Ecto neural progenitor cell (in vitro differentiated cells): ENCODE measurements around the gene ARG1.
"Not testable (repeated sequence)": the region's sequence is repeated elsewhere in the genome, so short reads cannot be mapped to it uniquely, and the experiment has no call there.

Experiments used
- DNase-seq: peaks from one replicate; pipeline ENCODE4 v3.0.0-alpha.2; 2018; ENCODE audit warnings: low spot score

Gene ARG1

GRCh38 chr6:131572686-131573415, at the start of gene ARG1:
TSS of gene ARG1 (plus strand) at chr6:131573226. CDS start at chr6:131573283, 57 bp downstream.
- DNase-seq = no peak

DNA sequence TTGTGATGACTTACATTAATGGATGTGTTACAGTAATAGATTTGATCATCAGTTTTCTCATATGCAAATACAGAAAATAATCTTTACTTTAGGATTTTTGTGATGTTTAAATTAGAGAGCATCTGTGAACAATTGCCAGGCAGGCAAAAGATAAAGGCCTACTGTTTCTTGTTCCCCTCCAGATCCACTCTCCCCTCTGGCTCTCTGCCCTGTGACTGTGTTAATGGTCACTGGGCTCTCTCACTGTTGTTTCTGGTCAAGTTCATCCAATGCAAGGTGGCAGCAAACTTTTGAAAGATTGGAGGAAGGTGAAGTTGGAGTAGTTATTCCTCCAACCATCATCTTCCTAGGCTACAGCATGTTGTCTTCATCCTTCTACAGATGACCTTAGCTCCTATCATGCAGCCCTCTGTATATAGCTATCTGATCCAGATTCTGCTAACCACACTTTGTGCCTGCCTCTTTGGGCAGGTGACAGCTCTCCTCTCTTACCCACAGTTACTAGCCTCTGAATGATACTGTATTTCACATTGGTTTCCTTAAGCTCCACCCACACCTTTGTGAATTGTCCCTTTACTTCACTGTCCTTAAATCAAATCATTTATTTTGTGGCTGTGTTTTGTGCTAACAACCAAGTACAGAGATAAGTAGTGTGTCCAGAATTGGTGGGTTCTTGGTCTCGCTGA, 48.9 kb upstream of the ARG1 start:
- DNase-seq = no peak

DNA sequence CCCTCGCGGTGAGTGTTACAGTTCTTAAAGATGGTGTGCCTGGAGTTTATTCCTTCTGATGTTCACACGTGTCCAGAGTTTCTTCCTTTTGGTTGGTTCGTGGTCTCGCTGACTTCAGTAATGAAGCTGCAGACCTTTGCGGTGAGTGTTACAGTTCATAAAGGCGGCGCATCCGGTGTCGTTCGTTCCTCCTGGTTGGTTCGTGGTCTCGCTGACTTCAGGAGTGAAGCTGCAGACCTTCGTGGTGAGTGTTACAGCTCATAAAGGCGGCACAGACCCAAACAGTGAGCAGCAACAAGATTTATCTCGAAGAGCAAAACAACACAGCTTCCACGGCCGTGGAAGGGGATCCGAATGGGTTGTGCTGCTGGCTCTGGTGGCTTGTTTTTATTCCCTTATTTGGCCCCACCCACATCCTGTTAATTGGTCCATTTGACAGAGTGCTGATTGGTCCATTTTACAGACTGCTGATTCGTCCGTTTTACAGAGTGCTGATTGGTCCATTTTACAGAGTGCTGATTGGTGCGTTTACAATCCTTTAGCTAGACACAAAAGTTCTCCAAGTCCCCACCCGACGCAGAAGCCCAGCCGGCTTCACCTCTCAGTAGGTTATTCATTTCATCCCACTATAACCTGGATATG, 48.2 kb upstream of the ARG1 start:
- no peak for DNase-seq

DNA sequence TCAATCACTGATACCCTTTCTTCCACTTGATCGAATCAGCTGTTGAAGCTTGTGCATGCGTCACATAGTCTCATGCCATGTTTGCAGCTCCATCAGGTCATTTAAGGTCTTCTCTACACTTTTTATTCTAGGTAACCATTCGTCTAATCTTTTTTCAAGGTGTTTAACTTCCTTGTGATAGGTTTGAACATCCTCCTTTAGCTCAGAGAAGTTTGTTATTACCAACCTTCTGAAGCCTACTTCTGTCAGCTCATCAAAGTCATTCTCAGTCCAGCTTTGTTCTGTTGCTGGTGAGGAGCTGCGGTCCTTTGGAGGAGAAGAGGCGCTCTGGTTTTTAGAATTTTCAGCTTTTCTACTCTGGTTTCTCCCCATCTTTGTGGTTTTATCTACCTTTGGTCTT, 42.1 kb upstream of the ARG1 start:
- not testable (repeated sequence) for DNase-seq

GRCh38 chr6:131531681-131532080, 41.3 kb upstream of the ARG1 start:
- DNase-seq = not testable (repeated sequence)

DNA sequence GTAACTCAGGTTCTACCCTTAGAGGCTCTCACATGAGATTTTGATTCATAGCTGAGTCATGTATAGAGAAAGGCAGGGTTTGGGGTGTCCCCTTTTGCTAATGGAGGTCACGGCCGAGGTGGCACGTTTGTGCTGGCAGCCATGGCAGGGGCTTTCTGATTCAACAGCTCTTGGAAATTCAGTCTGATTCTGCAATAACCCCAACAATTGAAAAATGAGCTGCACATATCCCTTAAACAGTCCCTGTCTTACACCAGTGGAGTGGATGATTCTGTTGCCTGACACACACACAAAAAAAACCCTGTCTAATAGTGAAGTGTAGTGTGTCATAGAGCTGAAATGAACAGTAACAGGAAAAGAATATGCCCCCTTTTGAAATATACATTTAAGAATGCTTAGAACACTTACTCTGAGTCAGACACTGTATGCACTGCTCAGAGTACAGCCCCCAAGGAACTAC, 40.4 kb upstream of the ARG1 start:
- DNase-seq = no peak

- DNase-seq = not testable (repeated sequence)
Measured at GRCh38 chr6:131538615-131539014, 34.4 kb upstream of the ARG1 start.

DNA sequence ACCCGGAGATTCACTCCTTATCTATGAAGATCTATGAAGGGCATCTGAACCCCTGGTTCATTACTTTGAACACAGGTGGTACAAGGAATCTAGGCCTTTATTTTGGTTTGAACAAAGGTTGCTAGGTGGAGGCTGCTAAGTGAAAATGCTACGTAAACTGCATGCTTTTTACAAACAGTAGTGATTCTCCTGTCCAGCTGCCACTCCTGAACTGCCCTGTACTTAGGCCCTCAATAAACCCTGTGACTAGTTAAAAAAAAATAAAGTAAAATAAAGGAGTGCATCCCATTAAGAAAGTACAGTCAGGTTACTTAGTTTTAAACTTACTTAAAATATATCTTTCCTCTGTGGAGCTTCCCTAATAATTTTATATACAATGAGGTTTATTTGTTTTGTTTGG, 27.7 kb upstream of the ARG1 start:
- DNase-seq = no peak

- no peak for DNase-seq
Measured at GRCh38 chr6:131547488-131547887, 25.5 kb upstream of the ARG1 start.

GRCh38 chr6:131548441-131548840, 24.6 kb upstream of the ARG1 start:
- DNase-seq = no peak

DNA sequence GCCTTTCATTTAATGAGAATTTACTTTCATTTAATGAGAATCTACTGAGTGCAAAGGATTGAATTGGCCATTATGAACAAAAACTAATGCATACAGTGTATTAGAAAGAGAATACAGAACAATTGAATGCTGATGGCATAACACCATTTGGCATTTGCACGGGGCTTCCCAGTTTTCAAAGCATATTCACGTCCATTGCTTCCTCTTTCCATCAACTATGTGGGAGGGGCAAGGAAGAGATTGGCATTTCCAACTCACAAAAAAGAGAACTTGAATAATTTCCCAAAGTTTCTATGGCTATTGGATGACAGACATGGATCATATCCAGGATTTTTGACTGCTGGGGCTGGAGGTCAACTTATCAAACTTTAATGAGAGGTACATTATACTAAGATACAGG, 23.2 kb upstream of the ARG1 start:
- DNase-seq = no peak

DNA sequence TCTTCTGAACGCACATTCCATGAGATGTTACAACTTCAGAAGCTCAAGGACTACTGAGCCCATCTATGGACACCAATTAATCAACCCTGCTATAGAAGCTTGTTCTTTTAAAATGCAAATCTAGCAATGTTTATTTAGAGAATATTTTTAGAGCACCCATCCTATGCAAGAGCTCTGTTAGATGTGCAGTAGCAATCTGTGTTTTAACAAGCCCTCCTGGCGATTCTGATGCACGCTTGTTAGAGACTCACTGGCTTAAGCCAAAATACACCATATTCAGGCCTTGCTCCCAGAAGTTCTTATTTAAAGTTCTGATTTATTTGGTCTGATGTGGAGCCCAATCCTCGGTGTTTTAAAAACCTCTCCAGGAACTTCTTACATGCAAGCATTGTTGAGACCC, 21.1 kb upstream of the ARG1 start:
- no peak for DNase-seq

- DNase-seq = no peak
Measured at GRCh38 chr6:131552572-131552971, 20.5 kb upstream of the ARG1 start.

DNA sequence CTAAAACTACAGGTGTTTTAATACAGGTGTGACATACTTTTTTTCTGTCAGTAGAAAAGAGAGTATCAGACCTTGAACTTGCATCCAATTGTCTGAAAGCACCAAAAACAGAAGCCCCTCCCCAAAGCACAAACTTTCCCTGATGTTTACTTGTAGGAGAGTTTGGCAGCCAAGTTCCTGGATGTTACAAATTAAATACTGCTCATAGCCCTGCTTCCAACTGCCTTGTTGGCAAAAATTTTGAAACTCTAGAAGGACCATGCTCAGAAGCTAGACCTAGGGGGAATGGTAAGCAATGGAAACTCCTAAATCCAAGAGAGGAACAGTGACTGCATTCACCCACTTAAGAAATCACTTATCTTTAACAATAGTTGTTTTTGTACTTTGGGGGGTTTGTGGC, 17.0 kb upstream of the ARG1 start:
- no peak for DNase-seq

DNA sequence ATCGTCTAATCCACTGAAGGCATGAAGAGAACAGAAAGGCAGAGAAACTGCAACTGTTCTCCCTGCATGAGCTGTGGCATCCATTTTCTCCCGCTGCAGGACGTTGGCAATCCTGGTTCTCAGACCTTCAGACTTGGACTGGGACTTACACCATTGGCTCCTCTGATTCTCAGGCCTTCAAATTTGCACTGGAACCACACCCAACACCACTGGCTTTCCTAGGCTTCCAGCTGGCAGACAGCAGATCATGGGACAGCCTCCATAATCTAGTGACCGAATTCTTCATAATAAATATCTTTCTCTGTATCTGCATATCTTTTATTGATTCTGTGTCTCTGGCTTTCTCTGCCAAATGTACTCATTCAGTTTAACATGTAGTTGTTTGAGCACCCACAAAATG, 14.1 kb upstream of the ARG1 start:
- DNase-seq = no peak

DNA sequence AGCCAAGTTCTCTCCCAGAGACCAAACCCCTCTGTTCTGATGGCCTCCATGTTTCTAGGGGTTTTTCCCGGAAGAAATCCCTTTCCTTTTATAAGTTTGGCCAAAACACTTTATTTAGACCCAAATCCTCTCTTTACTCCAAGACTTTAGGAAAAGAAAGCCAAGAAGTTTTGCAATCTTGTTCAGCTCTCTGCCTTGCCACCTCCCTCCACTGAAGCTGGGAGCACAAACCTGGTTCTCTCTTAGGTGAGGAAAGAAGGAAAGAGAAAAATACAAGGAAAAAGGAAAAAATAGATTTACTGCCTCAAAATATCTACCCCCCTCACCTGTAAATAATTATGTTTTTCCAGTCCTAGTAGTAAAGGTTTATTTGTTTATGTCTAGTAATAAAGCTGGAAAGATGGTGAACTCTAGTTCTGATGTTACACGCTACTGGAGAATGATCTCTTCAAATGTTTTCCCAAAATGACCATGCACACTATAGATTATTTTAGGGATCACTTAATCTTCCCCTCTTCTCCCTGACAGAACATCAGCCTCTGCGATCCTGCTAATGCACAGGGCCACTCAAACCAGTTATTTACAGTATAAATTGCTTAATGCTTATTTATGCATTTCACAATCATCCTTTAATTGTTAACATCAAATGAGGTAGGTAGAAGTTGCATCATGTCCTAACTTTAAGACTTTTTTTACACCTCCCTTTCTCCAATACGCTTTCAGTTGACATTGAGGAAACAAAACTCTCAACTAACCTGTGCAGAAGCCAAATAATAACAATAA, 10.9 kb upstream of the ARG1 start:
- DNase-seq = no peak

GRCh38 chr6:131565056-131565455, 8.0 kb upstream of the ARG1 start:
- no peak for DNase-seq

- no peak for DNase-seq
Measured at GRCh38 chr6:131568726-131569125, 4.3 kb upstream of the ARG1 start.

DNA sequence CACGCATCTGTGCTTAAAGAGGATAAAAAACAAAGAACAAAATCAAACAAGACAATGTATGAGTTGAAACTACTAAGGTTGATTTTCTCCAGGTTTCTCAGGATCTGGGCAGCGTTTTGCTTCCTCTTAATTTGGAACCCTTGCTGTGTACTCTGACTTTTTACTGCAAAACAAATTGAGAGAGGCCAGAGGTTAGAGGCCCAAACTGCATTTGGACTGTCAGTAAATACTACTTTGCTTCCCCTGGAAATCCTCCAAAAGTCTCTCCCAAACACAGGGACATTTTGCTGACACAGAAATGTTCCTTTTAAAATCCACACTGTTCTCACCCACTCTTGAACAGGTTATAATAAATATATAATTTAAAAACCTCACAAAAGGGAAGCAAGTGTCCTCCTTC, 1.1 kb downstream of the ARG1 start:
- DNase-seq = no peak

DNA sequence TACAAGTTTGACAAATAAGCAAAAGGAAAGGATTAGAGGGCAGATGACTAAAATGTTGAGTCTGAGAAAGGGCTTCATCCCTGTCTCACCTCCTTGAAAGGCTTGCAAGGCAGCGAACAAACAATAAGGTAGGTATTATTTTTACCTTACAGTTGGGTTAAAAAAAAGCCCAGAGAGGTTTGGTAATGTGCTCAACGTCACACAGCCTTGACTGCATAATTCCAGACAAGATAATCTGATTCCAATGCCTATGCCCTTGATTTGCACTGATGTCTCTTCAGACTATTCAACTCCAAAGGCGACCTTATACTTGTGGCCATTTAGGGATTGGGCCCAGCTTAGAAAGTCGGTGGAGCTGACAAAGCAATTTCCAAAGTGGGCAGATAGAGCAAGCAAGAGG, 1.7 kb downstream of the ARG1 start:
- DNase-seq = no peak

- no peak for DNase-seq
Measured at GRCh38 chr6:131575834-131576478, 2.9 kb downstream of the ARG1 start.

DNA sequence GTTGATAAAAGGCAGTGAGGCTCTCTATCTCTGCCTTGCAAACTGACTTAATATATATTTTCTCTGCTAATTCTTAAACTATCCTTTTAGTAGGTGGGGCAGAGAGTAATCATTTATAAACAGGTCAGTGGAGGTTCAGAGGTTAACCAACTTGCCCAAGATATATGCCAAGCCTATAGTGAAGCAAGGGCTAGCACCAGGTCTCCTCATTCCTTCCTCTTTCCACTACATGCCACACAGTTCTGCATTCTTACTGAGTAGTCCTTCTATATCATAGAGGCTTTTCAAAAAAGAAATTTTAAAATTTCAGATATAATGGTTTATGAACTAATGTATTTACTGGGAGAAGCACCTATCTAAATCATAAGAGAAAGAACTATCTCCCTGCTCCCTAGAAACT, 8.5 kb downstream of the ARG1 start:
- DNase-seq = no peak
